NCI-H774 (cell line): ENCODE data around the gene PRPSAP2.
"Not testable (repeated sequence)": the region's sequence is repeated elsewhere in the genome, so short reads cannot be mapped to it uniquely, and the experiment has no call there.

ENCODE experiments used
- DNase-seq: peaks from one replicate; lab custom pipeline; 2025; lab: John Stamatoyannopoulos, UW

The PRPSAP2 gene

GRCh38 chr17:18889658-18890057 lies 31.7 kb downstream of the PRPSAP2 start:
- no peak for DNase-seq

DNA sequence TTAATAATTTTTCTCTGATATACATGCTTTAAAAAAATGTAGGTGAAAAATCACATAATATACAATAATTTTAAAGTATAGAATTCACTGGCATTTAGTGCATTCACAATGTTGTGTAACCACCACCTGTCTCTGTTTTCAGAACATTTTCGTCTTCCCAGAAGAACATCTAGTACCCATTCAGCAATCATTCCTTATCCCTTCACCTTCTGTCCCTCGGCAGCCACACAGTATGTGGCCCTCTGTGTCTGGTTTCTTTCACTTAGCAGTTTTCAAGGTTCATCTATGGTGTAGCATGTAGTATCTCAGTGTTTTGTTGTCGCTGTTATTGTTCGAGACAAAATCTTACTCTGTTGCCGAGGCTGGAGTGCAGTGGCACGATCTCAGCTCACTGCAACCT lies 33.6 kb downstream of the PRPSAP2 start:
- DNase-seq = no peak

- DNase-seq = no peak
Observed at GRCh38 chr17:18896146-18896545, 38.2 kb downstream of the PRPSAP2 start.

DNA sequence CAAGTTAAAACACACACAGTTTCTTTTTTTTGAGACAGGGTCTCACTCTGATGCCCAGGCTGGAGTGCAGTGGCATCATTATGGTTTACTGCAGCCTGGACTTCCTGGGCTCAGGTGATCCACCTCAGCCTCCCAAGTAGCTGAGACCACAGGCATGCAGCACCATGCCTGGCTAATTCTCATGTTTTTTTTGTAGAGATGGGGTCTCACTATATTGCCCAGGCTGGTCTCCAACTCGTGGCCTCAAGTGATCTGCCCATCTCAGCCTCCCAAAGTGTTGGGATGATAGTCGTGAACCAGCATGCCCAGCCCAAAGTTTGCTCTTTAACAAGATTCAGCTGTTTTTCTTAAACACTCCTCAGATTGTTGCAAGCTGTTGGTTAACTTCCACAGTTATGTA lies 39.0 kb downstream of the PRPSAP2 start:
- DNase-seq = no peak

DNA sequence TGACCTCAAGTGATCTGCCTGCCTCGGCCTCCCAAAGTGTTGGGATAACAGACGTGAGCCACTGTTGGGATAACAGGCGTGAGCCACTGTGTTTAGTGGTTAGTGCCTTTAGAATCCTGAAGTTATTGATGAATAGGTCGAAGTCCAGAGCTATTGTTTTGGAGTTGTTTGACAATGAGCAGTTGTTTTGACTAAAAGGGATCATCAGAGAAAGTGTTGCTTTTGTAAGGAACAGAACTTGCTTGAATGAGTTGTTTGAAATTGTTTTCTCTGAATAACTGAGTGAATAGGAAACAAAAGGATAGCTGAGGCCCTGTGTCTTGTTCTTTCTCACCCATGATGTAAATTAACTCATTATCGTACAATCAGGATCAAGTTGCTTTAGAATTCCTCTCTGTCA lies 46.6 kb downstream of the PRPSAP2 start:
- no peak for DNase-seq

DNA sequence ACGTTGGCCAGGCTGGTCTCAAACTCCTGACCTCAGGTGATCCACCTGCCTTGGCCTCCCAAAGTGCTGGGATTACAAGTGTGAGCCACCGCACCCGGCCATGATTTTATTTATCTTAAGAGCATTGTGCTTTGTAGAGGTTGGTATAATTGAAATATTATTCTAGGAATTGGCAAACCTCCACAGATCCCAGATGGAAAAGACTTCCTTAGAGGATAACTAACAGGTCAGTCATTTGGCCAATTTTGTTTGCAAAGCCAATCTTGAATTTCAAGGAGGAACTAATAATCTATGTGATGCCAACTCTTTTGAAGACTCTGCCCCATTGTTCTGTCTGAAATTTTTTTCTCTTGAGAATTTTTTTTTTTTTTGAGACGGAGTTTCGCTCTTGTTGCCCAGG lies 47.3 kb downstream of the PRPSAP2 start:
- DNase-seq = no peak

GRCh38 chr17:18910326-18910725 lies 52.4 kb downstream of the PRPSAP2 start:
- DNase-seq = no peak

DNA sequence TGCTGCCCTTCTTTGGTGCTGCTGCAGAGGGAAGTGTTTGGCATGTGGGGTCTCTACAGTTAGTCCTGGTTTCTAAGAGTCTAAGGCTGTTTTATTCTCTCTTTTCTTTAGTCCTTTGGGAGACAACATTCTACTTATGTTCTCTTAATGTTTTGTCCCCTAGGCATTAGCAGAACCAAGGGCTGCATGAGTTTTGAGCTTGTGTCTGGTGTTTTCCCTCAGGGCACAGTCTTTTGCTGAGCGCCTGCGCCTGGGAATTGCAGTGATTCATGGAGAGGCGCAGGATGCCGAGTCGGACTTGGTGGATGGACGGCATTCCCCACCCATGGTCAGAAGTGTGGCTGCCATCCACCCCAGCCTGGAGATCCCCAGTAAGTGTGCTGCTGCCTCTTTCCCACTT lies 53.0 kb downstream of the PRPSAP2 start:
- no peak for DNase-seq

- no peak for DNase-seq
Observed at GRCh38 chr17:18916816-18917500, 59.0 kb downstream of the PRPSAP2 start.

GRCh38 chr17:18917506-18918032 lies 59.6 kb downstream of the PRPSAP2 start:
- DNase-seq = no peak

DNA sequence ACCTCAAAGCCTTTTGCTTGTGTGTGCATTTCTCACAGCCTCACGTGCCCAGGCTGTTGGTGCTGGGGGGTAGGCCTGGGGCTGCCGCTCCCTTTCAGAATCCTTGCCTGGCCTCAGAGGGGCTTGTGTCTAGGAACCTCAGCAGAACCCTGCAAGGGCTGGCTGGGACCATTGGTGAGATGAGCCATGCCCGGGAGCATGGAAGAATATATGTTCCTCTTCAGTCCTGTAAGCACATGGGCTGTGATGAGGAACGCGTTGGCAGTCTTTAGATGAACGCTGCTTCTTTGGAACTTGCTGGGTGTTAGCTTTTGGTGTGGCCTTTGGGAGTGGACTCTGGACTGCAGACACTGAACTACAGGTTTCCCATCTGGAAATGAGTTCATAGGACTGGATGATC lies 62.0 kb downstream of the PRPSAP2 start:
- no peak for DNase-seq

GRCh38 chr17:18920911-18921441 lies 63.0 kb downstream of the PRPSAP2 start:
- no peak for DNase-seq

GRCh38 chr17:18921485-18921884 lies 63.6 kb downstream of the PRPSAP2 start:
- no peak for DNase-seq

DNA sequence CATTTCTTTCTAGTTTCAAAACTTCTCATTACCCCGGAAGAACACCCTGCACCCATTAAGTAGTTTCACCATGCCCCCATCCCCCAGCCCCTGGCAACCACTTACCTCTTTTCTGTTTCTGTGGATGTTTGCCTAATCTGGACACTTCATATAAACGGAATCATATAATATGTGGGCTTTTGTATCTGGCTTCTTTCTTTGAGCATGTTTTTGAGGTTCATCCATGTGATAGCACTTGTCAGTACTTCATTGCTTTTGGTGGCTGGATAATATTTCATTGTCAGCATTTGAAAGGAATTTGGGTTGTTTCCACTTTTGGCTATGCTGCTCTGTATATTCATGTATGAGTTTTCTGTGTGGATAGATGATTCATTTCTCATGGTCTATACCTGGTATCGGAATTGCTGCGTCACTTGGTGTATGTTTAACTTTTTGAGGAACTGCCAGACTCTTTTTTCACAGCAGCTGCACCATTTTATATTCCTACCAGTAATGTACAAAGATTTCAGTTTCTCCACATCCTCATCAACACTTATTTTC lies 64.1 kb downstream of the PRPSAP2 start:
- DNase-seq = no peak

- DNase-seq = not testable (repeated sequence)
Observed at GRCh38 chr17:18922596-18922995, 64.7 kb downstream of the PRPSAP2 start.

GRCh38 chr17:18925187-18925586 lies 67.3 kb downstream of the PRPSAP2 start:
- no peak for DNase-seq

DNA sequence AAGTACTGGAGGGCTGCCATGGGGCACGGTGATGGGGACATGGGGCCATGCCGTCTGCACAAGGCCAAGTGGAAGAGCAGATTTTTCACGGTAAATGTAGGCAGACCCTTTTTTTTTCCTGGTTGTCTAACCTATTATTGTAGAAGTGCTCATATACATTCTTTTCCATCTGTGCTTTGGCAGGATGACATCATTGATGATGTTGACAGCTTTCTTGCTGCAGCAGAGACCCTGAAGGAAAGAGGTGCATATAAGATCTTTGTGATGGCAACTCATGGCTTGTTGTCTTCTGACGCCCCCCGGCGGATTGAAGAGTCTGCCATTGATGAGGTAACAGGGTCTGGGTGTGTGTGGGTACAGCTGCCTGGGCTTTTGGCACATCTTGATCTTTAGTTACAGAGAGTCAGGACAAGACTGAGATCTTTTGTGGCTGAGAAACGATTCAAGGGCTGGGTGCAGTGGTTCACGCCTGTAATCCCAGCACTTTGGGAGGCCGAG lies 70.7 kb downstream of the PRPSAP2 start:
- no peak for DNase-seq

DNA sequence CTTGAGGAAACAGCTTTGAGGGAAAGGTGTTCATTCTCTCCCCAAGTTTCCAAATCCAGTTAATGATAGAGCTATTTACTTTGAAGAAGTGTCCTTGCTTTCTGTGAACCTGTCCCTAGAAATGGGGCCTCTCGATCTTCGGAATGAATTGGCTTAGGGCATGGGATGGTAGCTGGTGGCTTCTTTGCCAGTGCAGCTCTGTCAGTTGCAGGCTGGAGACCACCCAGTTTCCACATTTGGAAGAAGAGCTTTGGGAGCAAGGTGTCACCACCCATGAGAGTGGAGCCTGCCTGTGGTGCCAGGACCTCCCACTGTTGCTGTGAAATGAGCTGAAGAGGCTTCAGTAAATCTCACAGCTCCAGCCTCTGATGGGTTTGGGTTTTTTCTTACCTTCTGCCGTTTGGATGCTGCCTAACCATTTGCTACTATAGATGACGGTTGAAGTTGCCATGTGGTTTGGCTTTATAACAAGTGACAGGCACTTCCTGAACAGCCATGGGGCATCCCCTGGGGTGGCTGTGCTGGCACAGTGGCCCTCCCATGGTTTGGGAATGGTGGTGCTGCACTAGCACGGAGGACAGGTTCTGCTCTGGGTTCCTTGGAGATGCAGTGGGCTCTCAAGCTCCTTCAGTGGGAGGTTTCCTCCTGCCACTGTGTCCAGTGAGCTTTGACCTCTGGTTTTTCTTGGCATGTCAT lies 74.6 kb downstream of the PRPSAP2 start:
- DNase-seq = no peak

DNA sequence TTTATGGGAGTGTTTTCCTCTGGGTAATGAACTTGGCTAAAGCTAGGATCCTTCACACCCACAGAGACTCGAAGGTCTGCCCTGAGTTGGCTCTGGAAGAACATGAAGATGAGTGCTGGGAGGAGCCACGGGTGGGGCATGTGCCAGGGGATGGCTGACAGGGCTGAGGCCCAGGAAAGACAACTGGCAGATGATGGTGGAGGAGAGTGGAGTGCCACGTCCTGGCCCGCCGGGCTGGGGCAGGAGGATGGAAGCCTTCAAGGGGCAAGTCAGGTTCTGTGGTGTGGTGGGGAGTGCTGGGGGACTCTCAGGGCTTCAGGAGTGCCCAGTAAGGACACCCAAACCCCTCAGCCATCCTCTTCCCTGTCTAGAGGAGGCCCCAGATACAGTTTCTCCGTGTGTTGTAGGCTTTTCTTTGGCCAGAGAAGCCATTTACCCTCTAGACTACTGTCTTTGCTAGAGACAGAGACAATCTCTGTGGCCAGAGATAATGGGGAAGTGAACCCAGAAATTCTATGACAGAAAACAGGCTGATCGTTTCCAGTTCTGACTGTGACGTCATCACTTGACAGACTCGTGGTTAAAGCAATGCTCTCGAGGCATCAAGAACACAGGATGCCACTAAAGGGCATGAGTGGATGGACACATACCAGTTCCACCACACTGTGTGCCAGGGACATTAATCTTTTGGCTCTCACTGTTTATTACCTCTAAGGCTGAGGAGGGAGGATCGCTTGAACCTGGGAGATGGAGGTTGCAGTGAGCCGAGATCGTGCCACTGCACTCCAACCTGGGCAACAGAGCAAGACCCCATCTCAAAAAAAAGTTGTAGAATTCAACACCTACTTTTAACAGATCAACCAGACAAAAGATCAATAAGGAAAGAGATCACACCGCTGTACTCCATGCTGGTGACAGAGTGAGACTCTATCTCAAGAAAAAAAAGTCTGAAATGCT lies 75.4 kb downstream of the PRPSAP2 start:
- no peak for DNase-seq

GRCh38 chr17:18937981-18938691 lies 80.2 kb downstream of the PRPSAP2 start:
- DNase-seq = no peak

DNA sequence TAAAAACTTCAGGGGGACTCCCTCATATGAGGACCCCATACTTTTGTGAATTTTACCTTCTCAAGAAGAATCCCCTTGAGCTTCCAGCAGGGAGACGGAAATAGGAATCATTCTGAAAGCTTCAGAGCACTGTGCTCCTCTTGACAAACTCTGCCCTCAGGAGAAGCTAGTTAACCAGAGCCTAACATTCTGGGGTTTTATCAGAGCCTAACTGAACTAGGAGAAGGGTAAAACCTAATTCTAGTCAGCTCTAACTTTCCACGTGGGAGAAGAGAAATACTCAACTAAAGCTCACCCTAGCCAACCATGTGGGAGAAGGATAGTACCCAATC lies 80.7 kb downstream of the PRPSAP2 start:
- no peak for DNase-seq
